Activated T-helper 1 cell treated with anti-CD3 and anti-CD28 coated beads, Interleukin-12 subunit alpha, Interleukin-12 subunit beta, Interleukin-2, Interleukin-4 antibody, amounts not matched to agents 30 ng/mL and 10 ng/mL and 1 ng/mL, durations not matched to agents 14 hours and 24 hours and 36 hours (primary cell): ENCODE data around the gene PPHLN1. TPM values are rescaled to one million over a fixed set of nuclear protein-coding genes. Genes with fewer than 3 reads are reported as not detected.

Experiments used
- DNase-seq: peaks from one replicate; pipeline ENCODE4 v3.0.0; 2021; ENCODE audit warnings: low spot score
- H3K27ac Mint-ChIP-seq: one replicate; pipeline ENCODE4 v1.8.0; 2021; ENCODE audit warnings: mild to moderate bottlenecking, mixed read lengths
- H3K27me3 Mint-ChIP-seq: one replicate; pipeline ENCODE4 v1.8.0; 2022; ENCODE audit warnings: mild to moderate bottlenecking, moderate library complexity, mixed read lengths; ENCODE audit not compliant: insufficient read depth
- H3K36me3 Mint-ChIP-seq: one replicate; pipeline ENCODE4 v1.8.0; 2021; ENCODE audit warnings: low read depth, mixed read lengths
- H3K4me1 Mint-ChIP-seq: one replicate; pipeline ENCODE4 v1.8.0; 2021; ENCODE audit warnings: low read depth, mixed read lengths
- H3K4me3 Mint-ChIP-seq: one replicate; pipeline ENCODE4 v1.8.0; 2021; ENCODE audit warnings: mild to moderate bottlenecking, moderate library complexity, mixed read lengths
- H3K9me3 Mint-ChIP-seq: one replicate; pipeline ENCODE4 v1.8.0; 2021; ENCODE audit warnings: mixed read lengths
- intact Hi-C: fragments of 100-400 bp; cut with micrococcal nuclease; formaldehyde crosslinking; loops from one replicate; pipeline ENCODE4 v1.15.1; 2024
- total RNA-seq: library from RNA; stranded (reverse); gene quantifications from 2 replicates; pipeline ENCODE4 v1.2.3, GENCODE V29; 2022

PPHLN1 gene
- total RNA-seq, 1 donor from 2014 or later = 90.1 TPM

DNA sequence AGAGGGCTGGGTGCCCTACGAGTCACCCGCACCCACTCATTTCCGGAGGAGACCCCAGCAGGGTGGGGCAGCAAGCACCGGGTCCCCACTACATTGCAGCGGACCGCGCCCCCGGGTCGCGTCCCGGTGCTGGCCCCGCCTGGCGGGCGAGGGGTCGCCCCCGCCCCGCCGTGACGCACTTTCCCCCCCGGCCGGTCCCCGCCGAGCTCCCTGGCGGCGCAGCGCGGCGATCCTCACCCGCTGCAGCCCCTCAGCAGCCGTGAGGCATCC is 157.5 kb downstream of the PPHLN1 start:
- intact Hi-C loops = loop anchor here (5.0 kb wide), 2 partner anchors 341 to 854 kb away; partner anchors contain the start of gene GXYLT1
- H3K36me3 Mint-ChIP-seq = peaks cover 2% of the 10 kb centered on the region
- DNase-seq = no peak
- no peak overlapping the region for H3K27ac Mint-ChIP-seq
- H3K9me3 Mint-ChIP-seq = no peaks in the 10 kb centered on the region
- peaks cover 70% of the 10 kb centered on the region for H3K27me3 Mint-ChIP-seq
- peaks cover 10% of the 10 kb centered on the region for H3K4me1 Mint-ChIP-seq
- H3K4me3 Mint-ChIP-seq = peak overlapping the region; percentile 78

DNA sequence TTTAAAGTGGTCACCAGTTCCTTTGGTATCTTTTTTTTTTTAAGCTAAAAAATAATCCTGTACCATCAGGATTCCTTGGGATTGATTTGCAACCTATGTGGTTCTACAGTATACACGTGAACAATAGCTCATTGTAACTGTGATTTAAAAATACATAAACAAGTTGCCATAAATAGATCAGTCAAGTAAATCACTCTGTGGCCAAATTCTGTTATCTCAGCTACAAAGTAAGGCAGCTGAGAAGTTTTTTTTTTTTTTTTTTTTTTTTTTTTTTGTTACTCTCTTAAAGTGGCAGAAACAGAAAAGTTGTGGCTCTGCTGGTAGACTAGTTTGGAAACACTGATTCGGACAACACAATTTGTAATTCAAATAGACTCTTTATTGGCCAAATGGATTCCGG is 159.0 kb downstream of the PPHLN1 start:
- Mint-ChIP-seq H3K36me3 (peaks cover 2% of the 10 kb centered on the region), H3K4me1 (peaks cover 10% of the 10 kb centered on the region), H3K9me3 (no peaks in the 10 kb centered on the region), H3K27me3 (peaks cover 62% of the 10 kb centered on the region), H3K27ac (no peak overlapping the region), H3K4me3 (no peak overlapping the region)
- intact Hi-C loops = loop anchor here (2.0 to 5.0 kb wide), 3 partner anchors 16 to 852 kb away; partner anchors contain the start of gene GXYLT1
- DNase-seq = no peak

DNA sequence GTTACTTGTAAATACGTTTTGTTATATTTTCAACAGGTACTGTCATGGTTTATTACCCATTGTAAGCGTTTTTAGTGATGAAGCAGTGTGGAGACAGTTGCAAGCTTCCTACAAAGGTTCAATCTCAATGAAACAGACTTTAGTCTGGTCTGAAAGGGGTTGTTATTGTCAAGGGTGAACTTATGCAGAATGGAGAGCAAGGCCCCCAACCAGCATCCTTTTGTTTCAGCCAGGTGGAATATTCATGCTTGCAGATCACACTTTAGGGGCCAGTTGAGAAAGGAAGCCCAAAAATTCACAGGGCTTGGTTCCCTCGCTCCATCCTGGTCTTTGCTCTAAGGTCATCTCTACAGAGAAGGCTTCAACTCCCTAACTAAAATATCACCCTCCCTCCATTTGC is 159.9 kb downstream of the PPHLN1 start:
- Mint-ChIP-seq H3K27ac (no peak overlapping the region), H3K36me3 (peaks cover 2% of the 10 kb centered on the region), H3K4me1 (peaks cover 10% of the 10 kb centered on the region), H3K4me3 (no peak overlapping the region), H3K27me3 (peaks cover 58% of the 10 kb centered on the region), H3K9me3 (no peaks in the 10 kb centered on the region)
- DNase-seq = no peak
- intact Hi-C loops = loop anchor here (2.0 kb wide), 1 partner anchor 17 kb away; no protein-coding TSS in a partner anchor

DNA sequence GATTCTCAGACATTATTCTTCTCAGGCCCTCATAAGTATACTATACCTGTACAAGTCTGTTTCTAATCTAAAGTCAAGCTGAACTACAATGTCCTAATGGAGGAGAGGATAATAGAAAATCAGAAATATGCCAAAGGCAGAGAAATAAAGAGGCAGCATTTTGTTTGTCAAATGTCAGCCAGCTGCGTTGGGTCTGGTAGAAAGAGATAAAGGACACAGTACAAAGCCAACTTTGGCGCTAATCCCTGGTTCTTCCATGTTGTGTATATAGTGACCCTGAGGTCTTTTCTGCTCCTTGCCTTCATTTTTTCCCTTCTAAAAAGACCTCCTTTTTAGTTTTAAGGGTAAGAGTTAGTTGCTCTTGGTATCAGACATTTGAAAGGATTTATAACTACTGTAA is 160.4 kb downstream of the PPHLN1 start:
- Mint-ChIP-seq H3K27me3 (peaks cover 54% of the 10 kb centered on the region), H3K27ac (no peak overlapping the region), H3K4me3 (no peak overlapping the region), H3K9me3 (no peaks in the 10 kb centered on the region), H3K4me1 (peaks cover 10% of the 10 kb centered on the region), H3K36me3 (peaks cover 2% of the 10 kb centered on the region)
- intact Hi-C loops = no loop called here
- DNase-seq = no peak

DNA sequence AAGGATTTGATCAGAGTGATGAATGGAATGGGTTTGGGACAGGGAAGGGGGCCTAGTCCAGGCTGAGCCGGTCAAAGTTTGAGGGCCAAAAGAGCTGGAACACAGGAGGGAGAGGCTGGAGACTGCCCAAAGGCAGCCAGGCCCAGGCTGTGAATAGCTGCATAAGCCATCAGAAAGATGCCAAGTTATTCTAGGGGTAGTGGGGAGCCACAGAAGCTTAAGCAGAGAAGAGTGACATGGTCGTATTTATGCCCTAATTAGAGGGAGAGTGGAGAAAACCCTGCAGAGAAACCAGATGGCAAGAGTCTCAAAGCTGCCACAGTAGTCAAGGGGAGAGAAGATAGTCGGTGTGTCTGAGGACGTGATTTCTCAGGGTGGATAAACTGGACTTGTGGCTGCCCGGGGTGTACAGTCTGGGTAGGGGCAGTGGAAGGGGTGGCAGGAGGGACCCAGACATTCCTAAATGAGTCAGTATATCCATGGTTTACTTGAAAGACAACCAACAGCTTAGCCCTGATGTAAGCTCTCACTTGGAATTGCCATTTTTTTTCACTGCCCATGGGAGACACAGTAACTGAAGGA is 164.4 kb downstream of the PPHLN1 start:
- H3K4me1 Mint-ChIP-seq = no peaks in the 10 kb centered on the region
- peaks cover 29% of the 10 kb centered on the region for H3K27me3 Mint-ChIP-seq
- H3K4me3 Mint-ChIP-seq = no peak overlapping the region
- intact Hi-C loops = no loop called here
- no peaks in the 10 kb centered on the region for H3K36me3 Mint-ChIP-seq
- no peaks in the 10 kb centered on the region for H3K9me3 Mint-ChIP-seq
- H3K27ac Mint-ChIP-seq = no peak overlapping the region
- no peak for DNase-seq

Other genes with a start within 250 kb of the PPHLN1 start
- gene GXYLT1, start 181.3 kb upstream of the PPHLN1 start, total RNA-seq = 10.5 and 11.4 TPM in 2 replicates
- gene YAF2, start 87.9 kb upstream of the PPHLN1 start, total RNA-seq = 43.9 and 46.8 TPM in 2 replicates
- gene ZCRB1, start 73 bp upstream of the PPHLN1 start, total RNA-seq = 47.4 and 58.2 TPM in 2 replicates